ENCODE data around the gene TLX2.

TLX2 gene

DNA sequence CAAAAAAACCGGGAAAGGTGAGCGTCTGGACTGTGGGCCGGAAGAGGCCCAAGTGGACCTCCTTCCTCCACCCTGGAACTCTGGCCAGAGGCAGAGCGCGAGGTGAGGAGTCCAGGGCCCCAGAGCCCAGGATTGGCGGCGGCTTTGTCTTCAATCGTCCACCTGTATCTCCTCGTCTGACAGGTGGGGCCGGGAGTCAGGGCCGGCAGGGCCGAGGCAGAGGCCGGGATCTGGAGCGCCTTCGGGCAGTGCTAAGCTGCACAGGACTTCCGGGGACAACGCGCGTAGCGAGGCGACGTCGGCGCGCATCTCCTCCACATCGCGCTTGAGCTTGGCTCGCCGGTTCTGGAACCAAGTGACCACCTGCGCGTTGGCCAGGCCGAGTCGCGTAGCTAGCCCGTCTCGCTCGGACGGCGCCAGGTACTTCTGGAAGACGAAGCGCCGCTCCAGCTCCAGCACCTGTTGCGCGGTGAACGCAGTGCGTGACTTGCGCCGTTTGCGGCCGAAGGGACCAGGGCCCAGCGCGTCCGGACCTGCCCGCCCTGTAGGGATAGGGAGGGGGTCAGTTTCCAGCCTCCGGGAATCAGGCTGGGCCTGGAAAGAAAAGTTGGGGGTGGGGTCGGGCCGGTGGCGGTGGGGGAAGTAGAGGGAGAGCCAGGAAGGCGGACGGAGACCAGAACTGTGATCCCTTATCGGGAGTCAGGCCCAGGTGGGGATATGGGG is 16.3 kb upstream of the TLX2 start:
- H4K20me1 ChIP-seq (ENCODE audit: low read depth, low read length): no peaks in the 10 kb centered on the region
- H2AFZ ChIP-seq (ENCODE audit: low read depth, low read length, severe bottlenecking): no peak overlapping the region
- H3K79me2 ChIP-seq (ENCODE audit: insufficient read depth, low read length): no peaks in the 10 kb centered on the region
- TF ChIP-seq EZH2phosphoT487 (conservative IDR thresholded peaks at IDR 0.05; ENCODE audit: low read length): no peak
- TF ChIP-seq, protein P1, sequence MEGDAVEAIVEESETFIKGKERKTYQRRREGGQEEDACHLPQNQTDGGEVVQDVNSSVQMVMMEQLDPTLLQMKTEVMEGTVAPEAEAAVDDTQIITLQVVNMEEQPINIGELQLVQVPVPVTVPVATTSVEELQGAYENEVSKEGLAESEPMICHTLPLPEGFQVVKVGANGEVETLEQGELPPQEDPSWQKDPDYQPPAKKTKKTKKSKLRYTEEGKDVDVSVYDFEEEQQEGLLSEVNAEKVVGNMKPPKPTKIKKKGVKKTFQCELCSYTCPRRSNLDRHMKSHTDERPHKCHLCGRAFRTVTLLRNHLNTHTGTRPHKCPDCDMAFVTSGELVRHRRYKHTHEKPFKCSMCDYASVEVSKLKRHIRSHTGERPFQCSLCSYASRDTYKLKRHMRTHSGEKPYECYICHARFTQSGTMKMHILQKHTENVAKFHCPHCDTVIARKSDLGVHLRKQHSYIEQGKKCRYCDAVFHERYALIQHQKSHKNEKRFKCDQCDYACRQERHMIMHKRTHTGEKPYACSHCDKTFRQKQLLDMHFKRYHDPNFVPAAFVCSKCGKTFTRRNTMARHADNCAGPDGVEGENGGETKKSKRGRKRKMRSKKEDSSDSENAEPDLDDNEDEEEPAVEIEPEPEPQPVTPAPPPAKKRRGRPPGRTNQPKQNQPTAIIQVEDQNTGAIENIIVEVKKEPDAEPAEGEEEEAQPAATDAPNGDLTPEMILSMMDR (IDR thresholded peaks at IDR 0.05; ENCODE audit: insufficient read depth, low read length, poor library complexity, severe bottlenecking): no peak
- no peak overlapping the region for H3K27ac ChIP-seq (ENCODE audit: low read depth, low read length)
- H3F3A ChIP-seq (ENCODE audit: insufficient read depth): no peaks in the 10 kb centered on the region
- no peaks in the 10 kb centered on the region for H3K27me3 ChIP-seq (ENCODE audit: low read length)
- H3K9ac ChIP-seq (ENCODE audit: low read length): no peak overlapping the region
- no peaks in the 10 kb centered on the region for H3K9me3 ChIP-seq (ENCODE audit: insufficient read depth, low read length)
- no peaks in the 10 kb centered on the region for H3K36me3 ChIP-seq (ENCODE audit: low read length)
- H3K4me3 ChIP-seq (ENCODE audit: insufficient read depth, low read length, poor library complexity, severe bottlenecking): no peak overlapping the region
- H3K9me2 ChIP-seq (replicated peaks; ENCODE audit: insufficient read depth, low read length): no peaks in the 10 kb centered on the region
- H3K4me2 ChIP-seq (ENCODE audit: low read depth, low read length, poor library complexity, severe bottlenecking): no peak overlapping the region

DNA sequence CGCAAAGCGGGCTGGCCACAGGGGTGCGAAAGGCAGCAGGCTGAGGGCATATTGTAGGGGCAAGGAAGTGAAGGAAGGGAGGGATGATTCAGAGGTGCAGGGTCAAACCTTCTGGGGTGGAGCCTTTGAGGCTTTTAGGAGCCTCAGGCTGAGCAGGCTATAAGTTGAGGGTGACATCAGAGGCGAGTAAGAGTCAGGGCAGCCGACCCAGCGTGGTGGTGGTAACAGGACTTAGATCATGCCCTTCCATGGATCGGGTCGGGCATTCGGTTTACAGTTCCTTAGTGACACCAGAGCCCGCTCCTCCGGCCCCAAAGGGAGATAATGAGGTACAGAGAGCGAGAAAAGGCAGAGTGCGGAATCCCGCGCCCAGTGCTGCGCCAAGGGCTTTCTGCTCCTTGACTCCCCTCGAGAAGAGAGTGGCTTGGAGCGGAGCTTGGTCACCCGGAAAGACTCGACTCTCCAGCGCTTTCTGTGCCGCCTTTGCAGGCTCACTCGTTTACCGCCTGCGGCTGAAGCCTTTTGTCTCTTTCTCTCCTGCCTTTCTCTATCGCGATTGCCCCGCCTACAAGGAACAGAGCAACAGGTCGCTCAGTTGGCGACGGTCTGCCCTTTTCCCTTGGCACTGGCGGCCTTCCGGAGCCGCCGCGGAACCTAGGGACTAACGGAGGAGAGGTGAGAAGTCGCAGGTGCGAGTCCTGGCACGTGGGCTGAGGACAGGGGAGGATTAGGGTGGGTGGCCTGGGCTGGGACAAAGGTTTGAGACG is 15.6 kb upstream of the TLX2 start:
- no peaks in the 10 kb centered on the region for H3K9me2 ChIP-seq (replicated peaks; ENCODE audit: insufficient read depth, low read length)
- H3K79me2 ChIP-seq (ENCODE audit: insufficient read depth, low read length): no peaks in the 10 kb centered on the region
- no peaks in the 10 kb centered on the region for H3K9me3 ChIP-seq (ENCODE audit: insufficient read depth, low read length)
- no peak overlapping the region for H3K4me3 ChIP-seq (ENCODE audit: insufficient read depth, low read length, poor library complexity, severe bottlenecking)
- no peaks in the 10 kb centered on the region for H3K27me3 ChIP-seq (ENCODE audit: low read length)
- no peak overlapping the region for H3K9ac ChIP-seq (ENCODE audit: low read length)
- H3F3A ChIP-seq (ENCODE audit: insufficient read depth): no peaks in the 10 kb centered on the region
- H4K20me1 ChIP-seq (ENCODE audit: low read depth, low read length): no peaks in the 10 kb centered on the region
- H3K4me2 ChIP-seq (ENCODE audit: low read depth, low read length, poor library complexity, severe bottlenecking): no peak overlapping the region
- no peaks in the 10 kb centered on the region for H3K36me3 ChIP-seq (ENCODE audit: low read length)
- no peak overlapping the region for H3K27ac ChIP-seq (ENCODE audit: low read depth, low read length)
- TF ChIP-seq, protein P1 (IDR thresholded peaks at IDR 0.05; ENCODE audit: insufficient read depth, low read length, poor library complexity, severe bottlenecking): no peak
- no peak for TF ChIP-seq EZH2phosphoT487 (conservative IDR thresholded peaks at IDR 0.05; ENCODE audit: low read length)
- no peak overlapping the region for H2AFZ ChIP-seq (ENCODE audit: low read depth, low read length, severe bottlenecking)

DNA sequence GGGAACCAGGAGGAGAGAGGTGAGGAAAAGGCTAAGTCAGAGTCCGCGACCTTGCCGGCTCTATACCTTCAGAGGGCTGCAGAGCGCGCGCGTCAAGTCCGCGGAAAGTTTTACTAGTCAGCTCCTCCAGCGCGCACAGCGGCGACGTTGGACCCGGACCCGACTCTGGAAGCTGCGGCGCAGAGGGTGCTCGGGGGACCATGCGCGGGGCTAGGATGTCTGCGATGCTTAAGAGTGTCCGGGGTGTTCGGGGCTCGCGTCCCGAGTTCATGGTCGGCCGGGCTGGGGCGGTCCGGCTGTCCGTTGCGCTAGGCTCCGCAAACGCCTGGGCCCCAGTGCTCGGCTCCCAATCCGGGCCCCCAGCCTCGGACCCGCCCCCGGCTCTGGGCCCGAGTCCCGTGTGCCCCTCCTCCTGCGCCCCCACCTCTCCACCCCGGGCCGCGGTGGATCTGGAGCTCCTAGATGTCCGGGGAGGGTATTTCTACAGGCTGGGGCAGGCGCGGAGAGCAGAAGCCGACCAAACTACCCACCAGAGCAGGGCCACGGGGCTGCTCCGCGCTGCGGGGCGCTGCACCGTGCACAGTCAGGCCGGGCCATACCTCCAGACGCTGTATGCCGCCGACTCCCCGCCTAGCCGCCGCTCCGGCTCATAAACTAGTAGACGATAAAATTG is 14.8 kb upstream of the TLX2 start, which contains the start of gene LBX2:
Gene LBX2, minus strand, starts transcription at position 337 of the 673 bp plus-strand sequence. Its CDS starts 66 bp downstream, at position 271.
- Histone ChIP-seq H3K9me3 (ENCODE audit: insufficient read depth, low read length) (no peaks in the 10 kb centered on the region), H3F3A (ENCODE audit: insufficient read depth) (no peaks in the 10 kb centered on the region), H3K27me3 (ENCODE audit: low read length) (no peaks in the 10 kb centered on the region), H2AFZ (ENCODE audit: low read depth, low read length, severe bottlenecking) (no peak within 1 kb of the TSS), H3K9ac (ENCODE audit: low read length) (no peak within 1 kb of the TSS), H3K79me2 (ENCODE audit: insufficient read depth, low read length) (no peaks in the 10 kb centered on the region), H3K4me2 (ENCODE audit: low read depth, low read length, poor library complexity, severe bottlenecking) (no peak within 1 kb of the TSS), H3K4me3 (ENCODE audit: insufficient read depth, low read length, poor library complexity, severe bottlenecking) (no peak within 1 kb of the TSS), H3K9me2 (replicated peaks; ENCODE audit: insufficient read depth, low read length) (no peaks in the 10 kb centered on the region), H3K27ac (ENCODE audit: low read depth, low read length) (no peak within 1 kb of the TSS), H4K20me1 (ENCODE audit: low read depth, low read length) (no peaks in the 10 kb centered on the region), H3K36me3 (ENCODE audit: low read length) (no peaks in the 10 kb centered on the region)
- TF ChIP-seq, protein P1 (IDR thresholded peaks at IDR 0.05; ENCODE audit: insufficient read depth, low read length, poor library complexity, severe bottlenecking): no peak
- TF ChIP-seq EZH2phosphoT487 (conservative IDR thresholded peaks at IDR 0.05; ENCODE audit: low read length): no peak

Data from SU-DHL-6 (cell line).